Activated CD4-positive, CD25-positive, alpha-beta regulatory T cell (primary cell): ENCODE data around the gene LRRTM2.
"Not testable (repeated sequence)": the region's sequence is repeated elsewhere in the genome, so short reads cannot be mapped to it uniquely, and the experiment has no call there.

Source experiments
- DNase-seq, 4 experiments: peaks; one replicate each; lab custom pipeline; 2025; lab: John Stamatoyannopoulos, UW

The LRRTM2 gene

DNA sequence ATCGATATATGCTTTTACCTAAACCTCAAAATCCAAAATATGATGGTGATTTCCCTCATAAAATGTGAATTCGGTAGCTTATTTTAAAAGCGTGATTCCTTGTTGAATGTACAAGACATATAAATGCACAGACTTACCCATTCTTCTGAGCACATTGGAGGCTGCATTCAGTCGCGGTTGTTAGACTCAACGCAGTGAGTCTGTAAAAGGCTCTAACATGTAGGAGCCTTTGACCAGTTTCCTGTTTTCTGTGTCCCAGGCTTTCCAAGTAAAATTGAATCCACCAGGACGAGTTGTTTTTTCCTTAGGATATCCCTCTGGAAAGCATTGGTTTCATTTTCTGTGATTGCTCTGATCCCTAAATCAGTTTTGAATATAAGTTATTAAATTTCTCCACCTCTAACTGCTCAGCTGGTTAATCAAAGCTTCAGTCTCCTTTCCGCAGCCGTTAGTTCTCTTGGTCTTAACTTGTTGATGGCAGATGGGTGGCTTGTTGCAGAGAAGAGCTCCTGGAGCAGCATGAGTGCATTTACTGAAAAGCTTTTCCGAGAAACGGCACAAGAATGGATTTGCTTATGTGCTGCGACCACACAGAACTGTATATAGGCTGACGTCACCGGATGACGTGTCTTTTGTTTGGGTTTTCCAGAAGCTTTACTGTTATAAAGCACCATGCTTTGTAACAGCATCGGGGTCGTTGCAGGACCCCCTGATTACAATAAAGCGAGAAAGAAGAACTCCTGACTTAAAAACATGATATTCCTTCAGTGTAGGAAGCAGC is at the start of gene LRRTM2:
LRRTM2 (minus strand) TSS at position 565 of the 781 bp plus-strand sequence; CDS start at position 141, 424 bp downstream.
- no peak for DNase-seq

- no peak for DNase-seq
Observed at GRCh38 chr5:138922494-138922893, 47.4 kb upstream of the LRRTM2 start.

DNA sequence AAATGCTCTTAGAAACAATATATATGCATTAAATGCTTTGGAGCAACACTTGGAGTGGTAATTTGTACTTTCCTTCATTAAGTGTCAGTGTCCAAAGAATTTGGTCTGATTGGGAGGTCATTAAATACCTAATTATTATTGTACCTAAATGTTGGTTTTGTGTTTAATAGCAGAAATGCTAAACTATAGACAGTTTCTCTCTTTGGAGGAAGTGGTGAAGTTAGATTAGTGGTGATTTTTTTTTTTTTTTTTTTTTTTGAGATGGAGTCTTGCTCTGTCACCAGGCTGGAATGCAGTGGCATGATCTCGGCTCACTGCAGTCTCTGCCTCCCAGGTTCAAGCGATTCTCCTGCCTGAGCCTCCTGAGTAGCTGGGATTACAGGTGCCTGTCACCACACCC is 46.2 kb upstream of the LRRTM2 start:
- not testable (repeated sequence) for DNase-seq

- no peak for DNase-seq
Observed at GRCh38 chr5:138920181-138920580, 45.0 kb upstream of the LRRTM2 start.

- DNase-seq, result no peak
Observed at GRCh38 chr5:138918686-138919085, 43.6 kb upstream of the LRRTM2 start.

- no peak for DNase-seq
Observed at GRCh38 chr5:138914338-138914737, 39.2 kb upstream of the LRRTM2 start.

DNA sequence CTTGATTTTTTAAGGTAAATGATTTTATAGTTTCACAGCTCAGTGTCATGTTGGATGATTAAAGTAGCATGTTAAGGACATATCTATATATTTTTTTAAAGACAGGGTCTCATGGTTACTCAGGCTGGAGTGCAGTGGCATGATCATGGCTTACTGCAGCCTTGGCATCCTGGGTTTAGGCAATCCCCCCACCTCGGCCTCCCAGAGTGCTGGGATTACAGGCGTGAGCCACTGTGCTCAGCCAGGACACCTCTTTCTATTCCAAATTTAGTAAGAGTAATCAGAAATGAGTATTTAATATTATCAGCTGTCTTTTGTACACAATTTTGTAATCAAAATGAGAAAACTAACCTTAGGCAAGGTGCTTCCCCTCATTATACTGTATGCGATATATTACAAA is 38.6 kb upstream of the LRRTM2 start:
- DNase-seq, result no peak

DNA sequence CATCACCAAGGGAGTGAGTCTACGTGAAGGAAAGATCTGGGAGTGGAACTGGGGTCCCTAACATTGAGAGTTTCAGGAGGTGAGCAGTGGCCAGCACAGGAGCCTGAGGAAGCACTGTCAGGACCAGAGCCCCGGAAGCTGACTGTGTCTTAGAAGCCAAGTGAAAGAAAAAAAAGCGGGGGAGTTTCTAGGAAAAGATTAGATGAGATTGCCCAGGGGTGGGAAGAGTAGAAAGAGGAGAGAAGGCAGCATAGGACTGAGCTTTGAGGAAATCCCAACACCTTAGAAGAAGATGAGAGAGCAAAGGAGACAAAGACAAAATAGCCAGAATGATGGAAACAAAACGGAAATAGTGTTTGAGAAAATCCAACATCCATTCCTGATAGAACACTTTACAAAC is 37.0 kb upstream of the LRRTM2 start:
- no peak for DNase-seq

DNA sequence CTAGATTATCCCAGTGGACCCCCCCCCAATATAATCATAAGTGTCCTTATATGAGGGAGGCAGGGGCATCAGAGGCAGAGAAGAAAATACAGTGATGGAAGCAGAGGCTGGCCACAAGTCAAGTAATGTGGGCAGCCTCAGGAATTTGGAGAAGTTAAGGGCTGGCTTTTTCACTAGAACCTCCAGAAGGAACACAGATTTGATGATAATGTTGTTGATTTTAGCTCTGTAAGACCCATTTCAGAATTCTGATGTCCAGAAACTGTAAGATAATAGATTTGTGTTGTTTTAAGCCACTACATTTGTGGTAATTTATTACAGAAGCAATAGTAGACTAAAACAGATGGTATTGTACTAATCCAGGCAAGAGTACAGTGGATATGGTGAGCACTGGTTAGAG is 36.3 kb upstream of the LRRTM2 start:
- DNase-seq, result no peak

GRCh38 chr5:138910546-138911185 is 35.5 kb upstream of the LRRTM2 start:
- DNase-seq, result no peak

DNA sequence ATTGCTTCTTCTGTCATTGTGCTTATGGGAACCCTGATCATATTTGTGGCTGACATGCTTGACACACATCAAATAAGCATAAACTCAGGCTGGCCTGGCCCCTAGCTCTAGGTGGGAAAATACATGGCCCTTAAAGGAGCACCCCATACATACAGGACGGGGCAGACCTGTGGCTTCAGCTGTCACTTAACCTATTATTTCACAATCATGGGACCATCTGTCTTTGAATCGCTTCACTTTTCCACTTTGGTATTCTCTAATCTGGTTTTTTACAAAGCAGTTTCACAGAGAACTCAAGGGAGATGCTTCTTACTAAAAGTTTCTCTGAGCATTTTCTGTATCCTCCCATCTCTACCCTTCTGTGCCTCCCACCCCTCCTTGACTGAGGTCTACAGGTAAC is 34.6 kb upstream of the LRRTM2 start:
- no peak for DNase-seq

GRCh38 chr5:138905541-138905940 is 30.4 kb upstream of the LRRTM2 start:
- no peak for DNase-seq

DNA sequence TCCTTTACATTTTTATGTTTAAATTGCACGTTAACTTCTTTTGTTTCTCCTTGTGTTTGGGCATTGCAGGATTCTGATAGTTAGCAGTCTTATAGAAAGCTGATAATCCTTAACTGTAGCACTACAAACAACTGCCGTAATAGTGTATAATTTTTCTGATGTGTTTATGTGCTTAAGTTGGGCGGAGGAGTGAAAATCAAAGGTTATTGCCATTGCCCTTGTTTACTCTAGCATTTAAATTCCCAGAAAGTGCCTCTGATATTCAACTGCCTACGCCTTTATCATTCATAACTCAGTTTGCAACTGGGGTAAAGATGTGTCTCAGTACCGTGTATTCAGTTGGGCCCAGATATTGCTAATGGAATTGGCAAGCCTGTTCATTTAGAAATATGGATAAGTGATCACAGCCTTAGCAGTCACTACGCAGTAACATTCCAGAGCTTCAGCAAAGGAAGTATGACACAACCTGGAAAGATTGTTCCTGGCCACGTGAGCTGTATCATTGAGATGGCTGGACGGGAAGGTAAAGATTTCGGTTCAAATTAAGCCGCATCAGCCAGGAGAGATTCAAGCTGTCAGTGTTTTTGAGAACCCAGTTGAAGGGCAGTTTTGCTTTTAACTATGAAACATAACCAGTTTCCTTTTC is 28.1 kb upstream of the LRRTM2 start:
- no peak for DNase-seq

DNA sequence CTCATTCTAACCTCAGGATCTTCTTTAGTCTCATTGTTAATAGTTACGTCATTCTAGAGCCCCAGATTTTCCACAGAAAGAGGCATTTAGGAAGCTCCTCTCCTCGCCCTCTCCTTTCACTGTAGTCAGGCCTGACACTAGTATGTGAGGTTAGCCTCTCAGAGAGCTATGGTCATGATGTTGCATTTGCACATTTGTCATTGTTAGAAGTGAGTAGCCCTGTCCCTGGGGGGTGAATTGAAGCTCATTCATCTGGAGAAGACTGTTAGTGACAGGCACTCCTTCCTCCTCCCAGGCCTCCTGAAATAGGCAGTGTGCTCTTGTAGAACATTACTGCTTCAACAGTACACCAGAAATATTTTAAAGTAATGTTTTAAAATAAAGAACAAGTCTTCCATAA is 26.6 kb upstream of the LRRTM2 start:
- no peak for DNase-seq

DNA sequence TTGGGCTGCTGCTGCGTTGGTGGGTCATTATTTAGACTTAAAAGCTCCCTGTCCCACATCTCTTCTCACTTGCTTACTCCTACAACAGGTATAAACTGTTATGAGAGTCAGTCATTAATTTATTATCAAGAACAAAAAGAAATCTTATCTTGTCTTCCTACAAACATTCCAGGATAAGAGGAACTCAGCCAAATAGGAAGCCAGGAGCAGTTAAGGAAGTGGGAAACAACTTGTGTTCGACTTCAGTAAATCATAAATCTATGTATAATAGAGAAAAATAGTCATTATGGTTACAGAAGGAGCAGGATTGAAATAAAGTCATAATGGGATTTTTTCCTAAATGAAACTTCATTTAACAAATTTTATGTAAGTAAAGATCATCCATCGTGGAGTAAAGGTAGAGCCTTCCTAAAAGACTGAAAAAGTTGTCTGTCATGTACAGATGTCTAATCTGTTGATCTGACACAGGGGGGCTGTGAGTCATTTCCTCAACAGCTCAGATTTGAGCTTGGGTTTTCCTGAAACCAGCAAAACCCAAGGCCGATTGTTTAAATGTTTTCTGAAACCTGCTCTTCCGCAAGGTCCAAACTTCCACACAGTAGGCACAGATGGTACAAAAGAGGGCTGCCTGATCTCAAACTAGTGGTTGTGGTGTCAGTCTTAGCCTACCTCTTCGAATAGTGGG is 25.3 kb upstream of the LRRTM2 start:
- no peak for DNase-seq

- no peak for DNase-seq
Observed at GRCh38 chr5:138898742-138899141, 23.6 kb upstream of the LRRTM2 start.

GRCh38 chr5:138898299-138898698 is 23.2 kb upstream of the LRRTM2 start:
- no peak for DNase-seq

DNA sequence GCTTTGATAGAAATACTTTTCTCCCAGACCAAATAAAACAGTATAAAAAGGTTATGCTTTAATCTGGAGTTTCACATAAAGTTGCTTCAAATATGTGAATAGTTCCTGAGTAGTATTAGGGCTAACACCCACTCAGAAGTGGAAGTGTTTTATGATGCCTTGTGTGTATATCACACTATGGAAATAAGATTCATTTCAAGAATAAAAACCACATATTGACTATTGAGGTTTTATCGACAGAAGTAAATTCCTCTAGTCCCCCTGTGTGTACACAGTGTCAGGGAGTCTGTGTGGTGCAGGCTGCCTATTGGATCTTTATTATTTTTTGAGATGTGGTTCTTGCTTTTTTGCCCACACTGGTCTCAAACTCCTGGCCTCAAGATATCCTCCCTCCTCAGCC is 20.8 kb upstream of the LRRTM2 start:
- DNase-seq, result no peak

GRCh38 chr5:138890644-138891043 is 15.5 kb upstream of the LRRTM2 start:
- no peak for DNase-seq

- DNase-seq, result no peak
Observed at GRCh38 chr5:138889994-138890393, 14.9 kb upstream of the LRRTM2 start.

- no peak for DNase-seq
Observed at GRCh38 chr5:138884554-138884953, 9.4 kb upstream of the LRRTM2 start.

GRCh38 chr5:138884094-138884493 is 9.0 kb upstream of the LRRTM2 start:
- DNase-seq, result no peak

DNA sequence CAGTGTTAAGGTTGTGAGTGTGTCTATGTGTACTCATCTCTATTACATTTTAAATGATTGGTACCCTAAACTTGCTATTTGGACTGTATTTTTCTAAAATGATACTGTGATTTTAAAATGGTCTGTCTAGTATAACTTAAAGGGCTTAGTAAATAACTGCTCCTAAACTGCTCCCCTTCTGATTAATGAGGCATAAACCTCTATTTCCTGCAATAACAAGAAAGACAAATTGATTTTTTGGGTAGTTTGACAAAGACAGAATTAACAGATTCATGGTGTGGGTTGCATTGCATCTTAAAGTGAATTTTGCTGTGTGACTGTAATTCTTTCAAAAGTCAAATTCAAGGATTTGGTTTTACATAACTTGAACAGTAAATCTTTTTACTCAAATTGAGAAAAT is 8.1 kb upstream of the LRRTM2 start:
- DNase-seq, result no peak
